ENCODE measurements around the gene ITGB4.
A peak's percentile ranks its signal among the peaks of the same experiment; 100 is the strongest.

ITGB4 gene

DNA sequence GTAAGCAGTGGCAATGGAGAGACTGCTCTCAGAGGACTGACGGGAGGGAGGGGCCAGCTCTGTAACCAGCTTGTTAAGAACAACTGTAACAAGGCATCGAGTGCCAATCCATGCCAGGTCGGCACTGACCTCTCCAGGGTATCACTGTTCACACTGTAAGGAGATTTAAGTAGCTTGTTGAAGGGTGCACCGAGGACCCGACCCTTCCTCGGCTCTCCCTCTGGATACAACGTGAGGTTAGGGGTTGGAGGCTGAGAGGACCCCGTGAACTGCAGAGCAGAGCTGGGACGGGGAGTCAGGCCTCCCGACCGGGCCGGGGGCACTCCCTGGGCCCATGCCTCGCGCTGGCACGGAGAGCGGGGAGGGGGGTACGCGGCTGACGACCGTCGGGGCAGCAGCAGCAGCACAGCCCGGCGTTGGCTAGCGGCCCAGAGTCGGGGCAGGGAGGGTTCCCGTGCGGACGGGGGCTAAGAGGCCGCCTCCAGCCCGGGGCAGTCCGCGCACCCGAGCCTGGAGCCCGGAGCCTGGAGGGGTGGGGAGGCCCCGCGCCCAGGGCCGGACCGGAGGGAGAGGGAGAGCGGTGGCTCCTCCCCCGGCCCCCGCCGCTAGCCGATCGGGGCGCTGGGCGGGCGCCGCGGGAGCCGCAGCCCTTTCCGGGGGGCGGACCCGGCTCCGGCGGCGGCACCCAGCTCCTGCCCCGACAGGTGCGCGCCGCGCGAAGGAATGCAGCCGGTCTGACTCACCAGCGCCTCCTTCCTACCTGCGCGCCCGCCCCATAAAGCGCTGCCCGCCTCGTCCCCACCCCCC is at the start of gene ITGB4:
ITGB4 (plus strand) TSS at position 804 of the 807 bp plus-strand sequence. CDS start 3,245 bp downstream, outside the sequence.
- peak within 1 kb of the TSS; percentile 56 for H3K4me3 ChIP-seq (ENCODE audit: low read length)
- peak; percentile 52 for DNase-seq (ENCODE audit: low read depth)
- TF ChIP-seq, protein P1, sequence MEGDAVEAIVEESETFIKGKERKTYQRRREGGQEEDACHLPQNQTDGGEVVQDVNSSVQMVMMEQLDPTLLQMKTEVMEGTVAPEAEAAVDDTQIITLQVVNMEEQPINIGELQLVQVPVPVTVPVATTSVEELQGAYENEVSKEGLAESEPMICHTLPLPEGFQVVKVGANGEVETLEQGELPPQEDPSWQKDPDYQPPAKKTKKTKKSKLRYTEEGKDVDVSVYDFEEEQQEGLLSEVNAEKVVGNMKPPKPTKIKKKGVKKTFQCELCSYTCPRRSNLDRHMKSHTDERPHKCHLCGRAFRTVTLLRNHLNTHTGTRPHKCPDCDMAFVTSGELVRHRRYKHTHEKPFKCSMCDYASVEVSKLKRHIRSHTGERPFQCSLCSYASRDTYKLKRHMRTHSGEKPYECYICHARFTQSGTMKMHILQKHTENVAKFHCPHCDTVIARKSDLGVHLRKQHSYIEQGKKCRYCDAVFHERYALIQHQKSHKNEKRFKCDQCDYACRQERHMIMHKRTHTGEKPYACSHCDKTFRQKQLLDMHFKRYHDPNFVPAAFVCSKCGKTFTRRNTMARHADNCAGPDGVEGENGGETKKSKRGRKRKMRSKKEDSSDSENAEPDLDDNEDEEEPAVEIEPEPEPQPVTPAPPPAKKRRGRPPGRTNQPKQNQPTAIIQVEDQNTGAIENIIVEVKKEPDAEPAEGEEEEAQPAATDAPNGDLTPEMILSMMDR (conservative IDR thresholded peaks at IDR 0.05; ENCODE audit: low read depth, low read length): no peak

DNA sequence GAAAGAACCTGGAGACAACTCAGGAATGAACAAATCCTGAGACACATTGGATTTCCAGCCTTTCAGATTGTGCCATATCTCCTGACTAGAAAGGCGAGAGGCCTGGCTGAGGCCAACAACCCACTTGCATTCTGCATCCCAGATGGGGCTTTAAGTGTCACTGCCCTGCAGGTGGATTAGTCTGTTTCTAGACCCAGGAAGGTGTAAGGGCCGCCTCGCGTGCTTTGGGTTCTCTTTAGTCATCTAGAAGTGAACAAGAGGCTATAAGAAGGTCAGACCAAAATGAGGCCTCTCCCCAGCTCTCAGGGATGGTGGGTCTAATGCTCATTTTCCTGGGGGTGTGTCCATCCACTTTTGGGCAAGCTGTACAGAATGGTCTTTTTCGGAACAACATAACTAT is 49.2 kb upstream of the ITGB4 start:
- no peak overlapping the region for H3K4me3 ChIP-seq (ENCODE audit: low read length)
- DNase-seq (ENCODE audit: low read depth): no peak
- TF ChIP-seq, protein P1 (conservative IDR thresholded peaks at IDR 0.05; ENCODE audit: low read depth, low read length): no peak

DNA sequence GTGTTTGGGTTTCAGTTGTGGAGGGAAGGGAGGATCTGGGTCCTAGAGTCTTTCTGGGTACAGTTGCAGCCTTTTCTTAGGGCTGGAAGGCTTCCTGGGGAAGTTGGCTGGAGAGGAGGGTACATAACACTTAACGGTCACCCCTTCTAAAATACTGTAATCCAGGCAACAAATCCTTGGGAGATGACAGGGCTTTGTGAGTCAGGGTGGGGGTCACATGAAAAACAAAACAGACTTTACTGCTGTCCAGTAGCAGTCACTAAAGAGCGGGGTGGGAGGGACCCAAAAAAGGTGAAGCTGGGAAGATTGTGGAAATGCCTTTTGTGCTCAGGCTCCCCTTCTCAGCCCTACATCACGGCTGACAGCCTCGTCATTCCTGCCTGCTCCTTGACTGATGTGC is 47.8 kb upstream of the ITGB4 start:
- DNase-seq (ENCODE audit: low read depth): no peak
- no peak overlapping the region for H3K4me3 ChIP-seq (ENCODE audit: low read length)
- TF ChIP-seq, protein P1 (conservative IDR thresholded peaks at IDR 0.05; ENCODE audit: low read depth, low read length): no peak

DNA sequence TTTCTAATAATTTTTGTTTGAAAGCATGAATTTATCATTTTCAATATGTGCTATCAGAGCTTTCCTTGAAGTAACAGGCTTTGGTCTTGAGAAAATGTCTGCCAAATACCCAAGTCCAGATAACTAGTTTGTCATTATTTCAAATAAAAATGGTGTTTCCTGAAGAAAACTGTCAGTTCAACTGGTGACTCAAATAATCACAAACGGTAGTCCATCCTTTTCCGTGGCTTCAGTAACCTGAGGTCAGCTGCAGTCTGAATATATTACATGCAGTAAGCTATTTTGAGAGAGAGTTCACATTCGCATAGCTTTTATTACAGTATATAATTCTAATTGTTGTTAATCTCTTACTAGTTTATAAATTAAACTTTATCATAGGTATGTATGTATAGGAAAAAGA is 44.8 kb upstream of the ITGB4 start:
- no peak overlapping the region for H3K4me3 ChIP-seq (ENCODE audit: low read length)
- TF ChIP-seq, protein P1 (conservative IDR thresholded peaks at IDR 0.05; ENCODE audit: low read depth, low read length): no peak
- no peak for DNase-seq (ENCODE audit: low read depth)

DNA sequence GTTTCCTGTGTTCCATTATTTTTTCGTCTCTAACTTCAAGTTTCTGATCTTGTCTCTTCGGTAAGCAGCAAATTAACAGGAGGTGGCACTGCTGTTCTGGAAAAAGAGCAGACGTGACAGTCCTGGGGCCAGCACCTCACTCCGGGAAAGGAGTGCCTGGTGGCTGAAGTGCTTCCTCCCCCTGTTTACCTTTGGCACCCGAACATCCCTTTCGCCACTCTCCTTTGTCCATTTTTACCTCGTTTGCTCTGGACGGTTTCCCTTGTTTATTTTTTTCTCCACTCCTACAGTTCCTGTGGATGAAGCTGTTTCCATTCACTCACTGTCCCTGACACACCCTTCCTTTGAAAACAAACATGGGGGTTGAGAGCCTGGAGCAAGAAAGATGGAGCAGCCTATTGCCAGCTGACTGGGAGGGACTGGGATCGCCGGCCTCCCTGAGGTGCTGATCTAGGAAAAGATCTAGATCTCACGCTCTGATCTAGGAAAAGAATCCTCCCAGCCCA is 41.5 kb upstream of the ITGB4 start:
- TF ChIP-seq, protein P1 (conservative IDR thresholded peaks at IDR 0.05; ENCODE audit: low read depth, low read length): peak; percentile 36
- DNase-seq (ENCODE audit: low read depth): no peak
- no peak overlapping the region for H3K4me3 ChIP-seq (ENCODE audit: low read length)

DNA sequence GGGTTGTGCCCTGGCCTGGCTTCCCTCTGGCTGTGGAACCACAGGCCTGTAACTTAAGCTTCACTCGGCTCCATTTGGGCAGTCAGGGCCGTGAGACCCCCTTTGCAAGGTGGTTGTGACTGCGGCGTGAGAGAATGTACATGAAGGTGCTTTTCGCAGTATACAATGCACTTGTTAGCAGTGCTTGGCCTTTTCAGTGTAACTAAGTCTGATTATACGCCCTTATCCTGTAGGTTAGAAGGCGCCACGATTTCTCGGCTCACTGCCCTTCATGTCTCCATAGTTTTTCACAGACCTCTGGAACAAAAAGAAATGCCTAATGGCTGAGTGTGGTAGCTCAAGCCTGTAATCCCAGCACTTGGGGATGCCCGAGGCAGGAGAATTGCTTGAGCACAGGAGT is 40.8 kb upstream of the ITGB4 start:
- TF ChIP-seq, protein P1 (conservative IDR thresholded peaks at IDR 0.05; ENCODE audit: low read depth, low read length): no peak
- no peak overlapping the region for H3K4me3 ChIP-seq (ENCODE audit: low read length)

DNA sequence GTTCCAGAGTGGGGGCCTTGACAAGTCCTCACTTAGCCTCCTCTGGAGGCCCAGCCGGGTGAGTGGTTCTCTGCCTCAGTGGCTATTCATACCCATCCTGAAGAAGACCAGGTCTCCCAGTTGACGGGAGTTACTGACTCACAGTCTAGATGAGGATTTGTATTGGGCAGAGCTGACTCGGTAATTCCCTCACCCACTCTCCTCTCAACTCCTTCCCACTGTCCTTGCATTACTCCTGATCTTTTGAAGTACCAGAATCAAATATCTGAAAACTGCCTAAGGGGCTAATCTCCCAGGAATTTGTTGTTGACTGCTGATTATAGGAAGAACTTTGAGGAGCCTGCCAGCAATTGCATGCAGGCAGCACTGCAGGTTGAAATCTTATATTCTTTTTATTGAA is 40.0 kb upstream of the ITGB4 start:
- TF ChIP-seq, protein P1 (conservative IDR thresholded peaks at IDR 0.05; ENCODE audit: low read depth, low read length): no peak
- peak; percentile 71 for DNase-seq (ENCODE audit: low read depth)
- no peak overlapping the region for H3K4me3 ChIP-seq (ENCODE audit: low read length)

More for the DNA sequence above, 40.8 kb upstream of the ITGB4 start:
- no peak for DNase-seq (ENCODE audit: low read depth)
